Hippocampal formation (tissue), 2 donors: Measurements from ENCODE around the gene PLXNA4.

Experiments
- DNase-seq, 2 donors: peaks; one replicate each; lab custom pipeline; 2025; lab: John Stamatoyannopoulos, UW

PLXNA4 gene

DNA sequence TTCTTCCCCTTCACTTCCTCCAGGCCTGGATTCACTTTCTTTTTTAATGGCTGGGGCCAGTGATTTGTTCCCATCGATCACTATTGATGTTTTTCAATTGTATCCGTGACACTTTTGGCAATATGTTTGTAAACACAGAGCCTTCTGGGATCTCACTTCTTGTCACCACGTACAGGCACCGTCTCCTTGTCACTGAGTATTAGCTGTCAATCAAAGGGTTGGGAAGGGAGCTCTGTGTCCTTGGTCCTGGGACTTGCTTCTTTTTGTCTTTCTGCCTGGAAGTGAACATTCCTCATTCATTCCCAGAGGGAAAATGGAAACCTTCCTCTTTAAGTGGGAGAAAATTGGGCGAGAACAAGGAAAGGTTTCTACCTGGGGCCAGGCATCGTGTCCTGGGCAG is 157.4 kb downstream of the PLXNA4 start:
- DNase-seq = no peak

DNA sequence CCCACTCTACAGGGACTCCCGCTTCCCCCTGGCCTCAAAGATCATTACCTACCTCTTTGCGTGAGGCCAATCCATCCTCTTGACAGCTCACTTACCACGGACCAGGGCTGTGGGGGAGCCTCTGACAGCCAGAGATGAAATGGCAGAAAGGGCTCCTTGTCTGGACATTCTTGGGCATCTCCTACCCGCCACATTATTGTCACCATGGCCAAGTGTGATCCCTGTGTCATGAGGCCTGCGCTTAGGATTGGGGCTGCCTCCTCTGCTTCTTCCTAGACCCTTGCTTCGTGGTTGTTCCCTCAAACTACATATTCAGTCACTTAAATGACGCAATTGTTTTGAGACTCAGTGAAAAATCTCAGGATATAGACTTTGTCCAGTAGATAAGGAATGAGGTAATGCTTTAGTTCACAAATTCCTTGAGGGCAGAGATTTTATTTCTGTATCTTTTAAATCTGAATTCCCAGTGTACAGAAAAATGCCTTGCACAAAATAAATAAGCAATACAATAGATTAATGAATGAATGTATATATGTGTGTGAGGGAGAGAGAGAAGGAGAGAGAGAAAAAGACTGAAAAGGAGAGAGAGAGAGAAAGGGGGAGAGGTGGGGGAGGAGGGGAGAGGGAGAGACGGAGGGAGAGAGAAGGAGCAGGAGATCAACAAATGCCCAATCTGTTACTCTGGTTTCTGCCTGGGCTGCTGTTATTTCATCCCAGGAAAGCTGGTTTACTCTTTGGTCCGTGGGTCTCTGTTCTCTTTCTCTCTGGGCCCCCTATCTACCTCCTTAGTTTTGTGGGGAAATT is 159.0 kb downstream of the PLXNA4 start:
- no peak for DNase-seq

DNA sequence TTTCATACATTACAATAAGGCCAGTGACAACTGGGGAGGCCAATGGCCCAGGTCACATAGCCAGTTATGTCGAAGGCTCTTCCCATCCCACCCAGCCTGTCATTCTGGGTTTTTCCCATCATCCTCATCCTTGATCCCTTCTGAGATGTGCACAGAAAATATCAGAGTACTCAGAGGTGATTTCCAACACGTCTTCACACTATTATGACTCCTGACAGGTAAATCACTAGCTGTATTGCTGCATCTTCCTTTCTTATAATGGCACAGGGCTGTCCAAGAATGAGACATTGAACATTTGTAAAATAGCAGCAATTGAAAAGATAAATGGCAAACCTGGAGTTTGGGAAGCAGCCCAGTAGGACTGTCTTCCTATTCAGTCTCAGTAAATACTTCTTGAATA is 159.9 kb downstream of the PLXNA4 start:
- DNase-seq = no peak

DNA sequence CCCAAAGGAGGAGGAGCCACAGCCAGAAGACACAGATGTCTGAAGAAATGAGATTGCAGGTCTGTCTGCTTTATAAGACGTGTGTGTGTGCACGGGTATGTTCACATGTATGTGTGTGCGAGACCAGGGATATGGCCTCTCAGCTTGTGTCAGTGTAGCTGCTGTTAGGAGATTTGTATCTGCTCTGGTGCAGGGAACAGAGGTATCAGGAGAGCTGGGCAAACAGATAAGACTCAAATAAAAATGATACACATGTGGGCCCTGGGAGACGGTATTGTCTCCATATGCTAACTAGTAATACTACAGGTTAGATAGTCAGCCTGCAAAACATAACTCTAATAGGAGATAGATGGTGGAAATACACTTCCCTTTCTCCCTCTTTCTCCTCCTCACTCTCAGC is 161.0 kb downstream of the PLXNA4 start:
- DNase-seq = no peak

DNA sequence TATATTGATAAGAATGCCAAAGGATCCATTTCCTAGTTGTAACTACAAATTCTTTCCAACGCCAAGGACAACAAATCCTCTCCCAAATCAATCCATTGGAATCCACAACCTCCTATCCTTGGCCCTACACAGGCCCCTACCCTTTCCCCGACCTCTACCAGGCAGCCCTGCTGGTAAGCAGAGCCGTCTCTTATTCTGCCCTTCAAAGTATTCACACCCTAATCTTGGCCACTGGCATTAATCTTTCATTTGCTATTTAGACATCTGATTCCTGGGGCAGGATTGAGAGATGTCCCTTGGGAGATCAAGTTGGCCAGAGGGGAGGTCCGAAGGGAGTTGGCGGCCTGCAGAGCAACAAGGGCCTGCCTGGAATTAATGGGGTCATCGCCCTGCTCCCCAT is 161.4 kb downstream of the PLXNA4 start:
- no peak for DNase-seq

DNA sequence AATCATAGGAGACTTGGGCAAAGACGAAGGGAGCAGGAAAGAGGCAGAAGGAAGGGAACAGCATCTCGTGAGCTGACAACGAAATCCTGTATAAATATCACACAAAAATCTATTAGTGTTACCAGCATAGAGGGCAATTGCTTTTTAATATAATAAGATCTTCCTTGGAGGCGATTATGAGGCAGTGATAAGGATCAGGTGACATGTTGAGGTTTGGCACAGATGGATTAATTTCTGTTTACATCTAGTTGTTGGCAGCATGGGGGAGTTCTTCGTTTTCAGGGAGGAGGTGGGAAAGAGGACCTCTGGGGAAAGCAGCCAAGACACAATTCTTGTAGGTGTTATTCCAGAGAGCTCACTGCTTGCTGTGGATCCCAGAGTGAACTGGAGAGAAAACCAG is 163.8 kb downstream of the PLXNA4 start:
- no peak for DNase-seq

DNA sequence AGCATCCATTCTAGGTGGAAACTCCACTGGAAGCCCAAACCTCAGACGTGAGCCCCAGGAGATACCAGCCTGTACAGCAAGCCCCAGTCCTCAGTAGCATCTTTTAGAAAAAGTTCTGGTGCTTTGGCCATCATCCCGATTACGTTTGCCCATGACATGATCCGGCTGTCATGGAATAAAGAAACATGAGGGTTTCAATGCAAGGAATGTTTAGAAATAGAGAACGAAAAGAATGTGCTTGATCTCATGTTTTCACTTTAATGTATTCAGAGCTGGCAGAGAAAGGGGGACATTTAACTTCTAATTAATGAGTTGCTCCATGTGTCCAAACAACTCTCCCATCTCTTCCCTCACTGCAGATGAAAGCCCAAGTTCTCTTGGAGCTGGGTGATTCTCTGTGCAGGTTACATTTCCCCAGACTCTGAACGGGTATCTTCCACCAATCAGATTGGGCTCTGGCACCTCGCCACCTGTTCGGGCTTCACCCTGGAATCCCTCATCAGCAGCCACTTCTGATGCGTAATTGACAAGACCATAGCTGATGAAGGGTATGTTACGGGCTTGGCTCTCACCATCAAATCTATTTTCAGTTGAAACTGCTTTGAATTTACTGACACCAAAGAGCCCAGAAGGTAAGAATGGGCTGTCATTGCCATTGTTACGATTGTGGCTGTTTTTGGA is 165.3 kb downstream of the PLXNA4 start:
- no peak for DNase-seq

DNA sequence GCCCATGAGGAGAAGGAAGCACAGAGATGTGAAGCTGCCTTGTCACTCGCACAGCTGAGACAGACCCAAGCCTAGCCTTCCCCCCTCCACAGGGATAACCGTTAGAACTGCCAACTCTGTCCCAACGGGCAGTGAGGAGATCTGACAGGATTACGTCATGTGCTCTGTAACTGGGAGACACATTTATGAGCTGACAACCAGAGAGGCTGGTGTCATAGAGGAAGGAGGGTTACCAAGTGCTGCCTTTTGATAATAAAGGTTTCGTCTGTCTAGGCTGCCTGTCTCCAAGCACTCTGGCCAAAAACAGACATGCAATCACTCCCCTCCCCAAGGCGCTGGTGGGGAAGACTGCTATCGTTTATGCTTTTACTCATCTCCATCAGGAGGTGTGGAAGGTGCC is 165.9 kb downstream of the PLXNA4 start:
- DNase-seq = no peak

DNA sequence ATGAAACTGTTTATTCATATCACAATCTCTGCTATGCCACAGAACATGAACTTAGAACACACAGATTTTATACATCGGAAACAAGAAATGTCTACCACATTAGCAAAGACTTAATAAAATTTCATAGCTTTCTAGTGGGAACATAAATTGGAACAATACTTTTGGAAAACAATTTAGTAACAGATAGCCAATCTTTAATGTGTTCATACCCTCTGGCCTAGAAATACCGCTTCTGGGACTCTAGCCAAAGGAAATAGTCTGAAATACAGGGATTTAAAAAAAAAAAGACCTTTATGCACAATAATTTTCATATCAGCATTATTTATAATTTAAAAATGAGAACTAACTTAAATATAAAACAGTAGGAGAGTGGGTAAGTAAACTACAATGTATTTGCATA is 168.5 kb downstream of the PLXNA4 start:
- no peak for DNase-seq

DNA sequence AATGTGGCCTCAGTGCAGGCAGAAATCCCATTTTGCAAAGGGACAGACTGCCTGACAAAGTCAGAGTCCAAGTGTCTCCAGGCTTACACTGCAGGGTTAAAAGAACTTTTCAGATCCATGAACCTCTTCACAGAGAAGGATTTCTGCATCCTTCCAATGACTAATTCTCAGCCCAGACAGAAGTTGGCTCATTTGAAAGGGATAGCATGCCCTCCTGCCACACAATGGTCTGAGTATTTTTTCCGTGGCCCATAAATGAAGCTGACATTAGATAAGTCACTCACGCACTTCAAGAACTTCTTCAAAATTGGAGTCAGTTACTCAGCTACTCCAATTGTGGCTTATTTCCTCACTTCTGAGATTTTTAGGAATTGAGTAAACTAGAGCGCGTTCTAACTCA is 170.2 kb downstream of the PLXNA4 start:
- DNase-seq = no peak

DNA sequence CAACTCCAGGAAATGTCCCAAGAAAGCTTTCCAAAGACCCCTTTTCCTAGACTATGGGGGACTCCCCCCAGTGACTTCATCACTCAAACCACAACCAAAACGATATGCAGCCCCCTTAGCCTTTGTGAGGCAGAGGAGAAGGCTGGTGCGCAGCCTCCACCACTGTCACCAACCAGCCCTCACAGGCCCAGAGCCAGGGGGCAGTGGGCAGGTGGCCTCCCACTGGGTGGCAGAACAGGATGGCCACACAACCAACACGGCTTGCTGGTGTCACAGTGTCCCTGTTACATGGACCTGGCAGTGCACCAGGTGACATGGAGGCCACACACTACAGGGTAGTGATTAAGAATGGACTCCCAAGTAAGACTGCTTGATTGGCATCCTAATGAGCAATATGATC is 172.0 kb downstream of the PLXNA4 start:
- no peak for DNase-seq

DNA sequence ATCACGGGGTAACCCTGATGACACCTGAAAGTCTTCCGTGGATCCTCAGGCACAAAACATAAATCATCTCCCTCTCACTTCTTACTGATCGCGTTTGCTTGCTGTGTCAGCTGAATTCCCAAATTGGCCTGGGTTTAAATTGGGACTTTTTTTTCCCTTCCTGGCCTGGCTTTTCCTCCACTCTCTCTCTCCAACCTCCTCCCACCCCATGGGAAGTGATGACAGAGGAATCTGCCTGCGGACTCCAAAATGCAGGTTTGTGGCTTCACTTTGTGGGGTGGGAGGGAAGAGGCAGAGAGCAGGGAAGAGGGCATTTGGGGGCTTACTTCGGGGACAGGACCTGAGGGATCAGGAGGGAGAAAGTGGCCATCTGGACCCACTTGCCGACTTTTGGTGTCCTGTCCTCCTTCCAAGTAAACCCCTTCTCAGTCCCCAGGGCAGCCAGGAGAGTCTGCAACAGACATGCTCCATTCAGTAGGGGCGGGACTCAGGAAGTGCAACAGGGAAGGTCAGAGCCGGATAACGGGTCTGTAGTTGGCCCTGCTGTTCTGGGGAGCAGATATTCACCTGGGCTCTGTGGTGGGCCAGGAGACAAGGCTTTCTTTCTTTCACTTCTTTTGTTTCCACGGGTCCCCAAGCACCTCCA is 172.7 kb downstream of the PLXNA4 start:
- no peak for DNase-seq

DNA sequence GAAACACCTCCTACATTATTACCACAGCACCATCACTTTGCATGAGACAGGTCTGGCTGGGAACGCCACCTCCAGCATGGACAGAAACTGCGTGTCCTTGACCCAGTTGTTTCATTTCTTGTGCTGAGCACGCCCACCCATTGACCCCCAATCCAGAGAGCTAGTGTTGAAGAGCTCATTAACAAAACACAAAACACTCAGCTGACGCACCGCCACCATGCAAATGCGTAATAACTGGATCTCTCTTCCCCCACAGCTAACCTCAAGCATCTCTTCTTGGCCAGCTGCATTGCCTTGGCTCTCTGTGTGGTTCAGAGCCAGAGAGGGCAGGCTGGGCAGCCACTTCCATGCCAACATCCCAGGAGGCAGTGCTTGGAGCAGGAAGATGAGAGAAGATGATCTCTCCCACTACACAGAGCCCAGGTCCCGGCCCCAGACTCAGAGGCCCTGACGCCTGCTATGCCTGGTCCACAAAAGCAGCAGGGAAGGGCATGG is 173.5 kb downstream of the PLXNA4 start:
- no peak for DNase-seq

DNA sequence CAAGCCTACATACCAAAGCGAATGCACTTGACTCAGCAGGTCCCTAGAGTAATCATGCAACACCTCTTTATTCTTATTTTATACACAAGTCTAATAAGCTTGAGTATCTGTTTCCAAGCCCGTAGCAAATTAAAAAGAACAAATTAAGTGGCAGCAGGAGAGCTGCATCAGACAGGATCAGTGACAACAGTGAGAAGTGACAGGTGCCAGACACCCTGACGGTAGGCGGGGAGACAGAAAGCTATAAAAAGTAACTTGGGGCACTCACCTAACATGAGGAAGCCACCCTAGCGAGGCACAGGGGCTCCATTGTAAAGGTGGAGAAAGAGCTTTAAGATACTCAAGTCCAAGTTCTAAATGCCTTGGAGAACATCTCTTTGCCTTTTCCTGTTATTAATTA is 174.2 kb downstream of the PLXNA4 start:
- no peak for DNase-seq

DNA sequence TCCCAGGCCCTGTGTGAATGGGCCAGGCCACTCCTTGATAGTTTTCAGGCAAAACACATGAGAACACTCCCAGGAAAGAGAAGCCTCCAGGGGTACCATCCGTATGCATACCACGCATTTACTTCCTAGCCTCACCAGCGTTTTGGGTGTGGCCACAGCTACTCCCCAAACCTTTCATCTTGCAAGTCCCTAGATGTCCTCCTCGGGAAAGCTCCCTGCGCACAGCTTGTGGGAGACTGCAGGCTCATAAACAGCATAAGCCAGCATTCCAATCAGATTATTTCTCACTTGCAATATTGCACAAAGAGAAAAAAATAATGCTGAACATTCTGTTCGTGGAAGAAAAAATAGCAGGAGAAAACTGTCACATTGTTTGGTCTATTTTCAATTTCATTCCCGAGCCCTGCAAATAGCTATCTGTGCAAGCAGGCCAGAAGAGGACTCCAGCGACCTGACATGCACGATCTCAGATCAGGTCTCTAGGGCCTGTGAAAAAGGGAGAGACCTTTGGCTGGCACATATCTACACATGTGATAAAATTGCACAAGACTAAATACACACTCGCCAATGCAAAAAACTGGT is 175.6 kb downstream of the PLXNA4 start:
- DNase-seq = no peak

DNA sequence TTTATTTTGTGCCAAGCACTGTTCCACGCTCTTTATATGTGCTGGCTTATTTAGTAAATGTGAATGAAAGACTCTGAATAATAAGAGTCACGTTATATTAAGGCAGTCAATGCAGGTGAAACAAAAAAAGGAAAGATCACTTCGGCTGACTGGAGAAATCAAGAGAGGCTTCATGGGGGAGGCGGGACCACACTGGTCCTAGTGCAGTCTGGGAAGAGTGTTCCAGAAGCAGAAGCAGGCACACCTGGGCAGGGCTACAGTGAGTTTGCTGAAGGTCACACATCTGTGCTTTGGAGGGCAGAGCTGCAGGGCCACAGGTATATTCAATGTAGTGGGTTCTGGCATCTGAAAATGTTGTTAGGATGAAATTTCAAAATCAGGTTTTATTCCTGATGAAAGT is 176.9 kb downstream of the PLXNA4 start:
- DNase-seq = no peak

DNA sequence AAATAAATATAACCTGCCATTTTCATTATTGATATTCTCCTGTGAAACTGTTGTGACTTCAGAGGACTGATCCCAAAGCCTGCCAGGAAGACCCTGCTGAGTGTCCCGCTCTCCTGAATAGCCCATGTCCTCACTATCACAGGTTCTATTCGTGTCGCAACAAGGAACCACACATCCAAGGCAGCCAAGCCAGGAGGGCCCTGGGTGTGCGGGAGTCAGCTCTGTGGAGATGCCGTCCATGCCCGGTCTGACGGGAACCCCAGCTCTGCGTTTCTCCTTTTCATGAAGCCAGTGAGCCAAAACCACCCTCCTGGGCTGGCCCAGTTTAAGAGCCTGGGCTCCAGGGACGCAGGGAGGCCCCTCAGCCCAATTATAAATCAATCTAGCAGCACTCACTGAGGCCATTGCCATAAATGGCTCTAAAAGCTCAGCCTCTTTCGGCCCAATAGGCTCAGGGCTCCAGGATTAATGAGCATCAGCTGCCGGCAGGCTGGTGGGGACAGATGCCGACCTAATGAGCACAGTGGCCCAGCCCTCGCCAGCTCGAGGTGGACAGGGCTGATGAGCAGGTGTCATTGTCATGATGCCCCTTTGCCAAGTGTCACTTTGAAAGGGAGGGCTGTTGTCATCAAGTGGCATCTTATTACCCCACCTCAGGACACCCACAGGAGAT is 177.9 kb downstream of the PLXNA4 start:
- DNase-seq = no peak

DNA sequence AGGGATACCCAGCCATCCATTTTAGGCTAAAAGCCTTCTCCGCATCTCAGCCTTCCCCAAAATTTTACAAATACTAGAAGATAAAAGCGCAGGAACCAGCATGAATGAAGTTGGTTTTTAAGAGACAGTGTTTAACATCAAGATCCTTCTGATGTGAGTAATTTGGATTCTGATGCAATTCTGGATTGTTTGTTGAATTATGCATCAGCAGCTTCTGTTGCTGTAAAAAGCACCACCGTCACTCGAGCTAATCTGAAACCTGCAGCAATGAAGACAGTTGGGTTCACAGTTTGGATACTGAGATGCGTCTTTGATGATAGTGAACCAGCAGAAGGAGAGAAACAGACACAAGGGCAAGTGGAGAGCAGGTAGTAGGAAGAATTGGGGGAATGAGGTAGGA is 179.2 kb downstream of the PLXNA4 start:
- no peak for DNase-seq

DNA sequence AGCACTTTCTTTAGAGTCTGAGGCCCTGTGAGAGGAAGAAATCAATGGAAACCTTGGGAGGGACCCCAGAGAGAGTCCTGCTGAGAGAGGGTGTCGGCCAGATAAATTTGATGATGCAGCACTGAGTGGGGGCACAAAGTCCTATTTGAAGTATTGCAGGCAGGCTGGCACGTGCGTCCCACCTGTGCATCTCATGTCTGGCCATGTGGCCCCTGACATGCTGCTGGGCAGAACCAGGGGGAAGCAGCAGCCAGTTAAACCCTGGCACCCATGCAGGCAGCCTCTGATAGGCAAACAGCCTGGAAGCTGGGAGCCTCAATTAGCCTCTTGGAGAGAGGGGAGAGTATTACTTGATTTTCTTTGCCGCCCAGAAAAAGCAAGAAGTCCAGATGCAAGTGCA is 180.9 kb downstream of the PLXNA4 start:
- no peak for DNase-seq

DNA sequence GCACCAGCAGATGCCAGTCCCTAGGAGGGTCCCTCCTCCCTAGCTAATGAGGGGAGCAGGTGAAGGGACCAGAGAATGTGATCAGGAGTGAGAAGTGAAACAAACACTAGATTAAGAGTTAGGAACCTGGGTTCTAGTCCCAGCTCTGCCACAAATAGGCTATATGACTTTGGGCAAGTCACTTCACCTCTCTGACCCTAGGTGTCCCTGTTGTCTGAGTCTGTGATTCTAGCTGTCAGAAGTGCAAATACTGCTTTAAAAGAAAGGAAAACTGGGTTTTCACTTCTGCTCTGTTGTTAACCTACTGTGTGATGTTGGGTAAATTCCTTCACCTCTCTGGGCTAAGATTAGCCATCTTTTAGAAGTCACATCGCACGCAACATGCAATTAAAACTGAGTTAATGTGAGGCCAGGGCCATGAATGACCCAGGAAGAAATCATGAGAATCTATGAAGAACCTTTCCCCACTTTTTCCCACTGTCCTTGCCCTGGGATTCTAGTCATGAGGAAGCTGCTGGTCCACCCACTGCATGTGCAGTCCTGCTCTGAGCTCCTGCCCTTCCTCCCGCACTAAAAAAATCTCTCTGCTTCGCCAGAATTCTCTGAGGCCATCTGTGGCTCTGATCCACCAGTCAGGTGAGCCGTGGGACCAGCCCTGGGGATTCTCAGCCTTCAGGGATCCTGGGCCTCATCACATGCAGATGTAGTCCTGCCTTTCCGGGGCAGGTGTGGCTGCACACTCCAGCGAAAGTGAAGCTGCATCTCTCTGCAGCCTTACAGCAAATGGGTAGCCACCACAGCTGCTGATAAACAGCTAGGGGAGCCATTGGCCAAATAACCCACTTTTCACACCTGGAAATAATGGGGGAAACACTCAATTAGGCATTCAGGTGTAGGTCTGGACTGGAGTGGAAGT is 181.7 kb downstream of the PLXNA4 start:
- no peak for DNase-seq

DNA sequence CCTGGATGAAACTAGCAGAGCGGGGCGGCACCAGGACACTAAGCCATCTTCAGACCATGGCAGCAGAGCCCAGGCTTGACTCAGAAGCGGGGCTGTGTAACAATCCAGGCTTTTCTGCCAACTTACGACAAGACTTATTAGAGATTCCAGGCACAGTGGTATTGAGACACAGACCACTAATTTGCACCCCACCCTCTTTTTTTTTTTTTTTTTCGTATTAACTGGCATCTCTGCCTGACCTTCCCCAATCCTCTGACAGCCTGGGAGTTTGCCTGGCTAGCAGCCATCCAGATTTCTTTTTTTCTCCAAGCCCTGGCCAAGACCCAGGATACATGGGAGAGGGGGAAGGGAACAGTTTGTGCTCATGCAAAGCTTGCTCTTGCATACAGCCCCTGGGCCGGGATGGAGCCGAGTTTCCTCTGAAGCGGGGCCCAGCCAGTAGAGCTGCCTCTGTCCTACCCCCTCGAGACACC is 182.4 kb downstream of the PLXNA4 start:
- DNase-seq = no peak
